Measurements from ENCODE around the gene TRAF3. TPM values are rescaled to one million over a fixed set of nuclear protein-coding genes. Genes with fewer than 3 reads are reported as not detected.

Gene TRAF3
- total RNA-seq, 2 donors from 2014 or later, result 20.8 to 26.0 TPM

- Histone ChIP-seq H3K9ac (ENCODE audit: low read depth in 2 of 2, low read length in 2 of 2) (no peak overlapping the region), H3K4me3 (no peak overlapping the region), H3K9me3 (no peaks in the 10 kb centered on the region), H3K36me3 (no peaks in the 10 kb centered on the region), H3K27ac (no peak overlapping the region), H3K4me1 (peaks cover 12% of the 10 kb centered on the region), H3K27me3 (no peaks in the 10 kb centered on the region)
- DNase-seq, result no peak
- intact Hi-C loops (cut with DNase I), result no loop called here
- no peak for TF ChIP-seq CTCF (IDR thresholded peaks at IDR 0.05)
Observed at GRCh38 chr14:102824832-102825231, 47.6 kb downstream of the TRAF3 start.

- Histone ChIP-seq H3K9ac (ENCODE audit: low read depth in 2 of 2, low read length in 2 of 2) (no peak overlapping the region), H3K4me1 (peaks cover 10% of the 10 kb centered on the region), H3K4me3 (no peak overlapping the region), H3K9me3 (no peaks in the 10 kb centered on the region), H3K36me3 (no peaks in the 10 kb centered on the region), H3K27me3 (no peaks in the 10 kb centered on the region), H3K27ac (no peak overlapping the region)
- intact Hi-C loops (cut with DNase I), result no loop called here
- no peak for DNase-seq
- TF ChIP-seq CTCF (IDR thresholded peaks at IDR 0.05), result no peak
Observed at GRCh38 chr14:102825307-102826095, 48.3 kb downstream of the TRAF3 start.

GRCh38 chr14:102826161-102826560 lies 48.9 kb downstream of the TRAF3 start:
- Histone ChIP-seq H3K9me3 (no peaks in the 10 kb centered on the region), H3K4me1 (peaks cover 10% of the 10 kb centered on the region), H3K36me3 (no peaks in the 10 kb centered on the region), H3K27ac (no peak overlapping the region), H3K27me3 (no peaks in the 10 kb centered on the region), H3K9ac (ENCODE audit: low read depth in 2 of 2, low read length in 2 of 2) (no peak overlapping the region), H3K4me3 (no peak overlapping the region)
- no peak for DNase-seq
- intact Hi-C loops (cut with DNase I), result no loop called here
- TF ChIP-seq CTCF (IDR thresholded peaks at IDR 0.05), result no peak

GRCh38 chr14:102826751-102827675 lies 49.8 kb downstream of the TRAF3 start:
- Histone ChIP-seq H3K9me3 (no peaks in the 10 kb centered on the region), H3K4me3 (no peak overlapping the region), H3K36me3 (no peaks in the 10 kb centered on the region), H3K4me1 (peaks cover 10% of the 10 kb centered on the region), H3K27ac (no peak overlapping the region), H3K27me3 (no peaks in the 10 kb centered on the region), H3K9ac (ENCODE audit: low read depth in 2 of 2, low read length in 2 of 2) (no peak overlapping the region)
- no peak for DNase-seq
- intact Hi-C loops (cut with DNase I), result no loop called here
- TF ChIP-seq CTCF (IDR thresholded peaks at IDR 0.05), result no peak

- Histone ChIP-seq H3K27me3 (no peaks in the 10 kb centered on the region), H3K4me3 (peak overlapping the region; percentile 16)
Observed at GRCh38 chr14:102827716-102828115, 50.5 kb downstream of the TRAF3 start.

More at GRCh38 chr14:102827716-102828115, 50.5 kb downstream of the TRAF3 start:
- TF ChIP-seq CTCF (IDR thresholded peaks at IDR 0.05), result no peak
- Histone ChIP-seq H3K9me3 (no peaks in the 10 kb centered on the region), H3K36me3 (no peaks in the 10 kb centered on the region), H3K27ac (no peak overlapping the region), H3K9ac (ENCODE audit: low read depth in 2 of 2, low read length in 2 of 2) (peak overlapping the region in 1 of 2 donors; percentile 8), H3K4me1 (peaks cover 10% of the 10 kb centered on the region)
- no peak for DNase-seq
- intact Hi-C loops (cut with DNase I), result no loop called here
